ENCODE measurements around the gene EXOC8.

- TF ChIP-seq ARID2 (CRISPR knock-in tag; IDR thresholded peaks at IDR 0.05; ENCODE audit: borderline replicate concordance) (no peak), EZH2 (conservative IDR thresholded peaks at IDR 0.05; ENCODE audit: low read depth, low read length) (no peak), ZNF407 (CRISPR knock-in tag; IDR thresholded peaks at IDR 0.05; ENCODE audit: not compliant biosample characterization) (no peak), NR3C1 (CRISPR knock-in tag; IDR thresholded peaks at IDR 0.05) (no peak), CEBPB (IDR thresholded peaks at IDR 0.05; ENCODE audit: borderline replicate concordance, low read depth, low read length) (no peak), SP4 (CRISPR knock-in tag; IDR thresholded peaks at IDR 0.05) (no peak), TAF1 (CRISPR knock-in tag; IDR thresholded peaks at IDR 0.05) (no peak)
Observed at GRCh38 chr1:231348442-231348841, 10.8 kb upstream of the EXOC8 start.

All from HepG2 (cell line).